K562 (cell line): ENCODE measurements around the gene ST3GAL3. TPM values are rescaled to one million over a fixed set of nuclear protein-coding genes. Genes with fewer than 3 reads are reported as not detected.

Source experiments
- ATAC-seq: fragments of 200-7000 bp; cut with Tn5 transposase; 3 replicates; pipeline ENCODE4 v1.9.1; 2020; ENCODE audit warnings: moderate library complexity
- BruUV-seq: library from RNA; stranded (reverse); fragments of 400-500 nt; replicated peaks from 2 replicates; lab custom pipeline; 2021; lab: Mats Ljungman, UMichigan
- CTCF ChIA-PET: fragments of 300-600 bp; formaldehyde crosslinking; extraction: SDS; loops from one replicate; lab custom pipeline; 2021; ENCODE audit warnings: low intra/inter-chr PET ratio; lab: Yijun Ruan, JAX
- POLR2A ChIA-PET: fragments of 300-600, 350-650 bp; sonication (Branson Sonifier 250); formaldehyde crosslinking; extraction: SDS; loops from one replicate; lab custom pipeline; 2021; ENCODE audit warnings: antibody characterized with exemption, inconsistent platforms; lab: Yijun Ruan, JAX
- DNase-seq, 4 experiments: peaks; one replicate each; pipeline versions ENCODE4 v3.0.0 to v3.0.0-alpha.2; 2011 to 2018; ENCODE audit warnings: low spot score in 3 of 4, mixed read lengths in 3 of 4; ENCODE audit errors: extremely low read depth in 1 of 4
- FAIRE-seq: peaks from 2 replicates; lab custom pipeline; 2011; peaks lifted over from hg19 to GRCh38; lab: Jason Lieb, UNC
- H2AFZ ChIP-seq: 2 replicates; pipeline ENCODE4 v1.6.0; 2011; ENCODE audit warnings: low read depth, low read length, control low read depth, inconsistent platforms
- H3K27ac ChIP-seq: fragments of 200-600 bp; 3 replicates; pipeline ENCODE4 v1.8.0; 2011; ENCODE audit warnings: low read depth, mild to moderate bottlenecking, control low read depth, inconsistent platforms, low read length, moderate library complexity, mixed read lengths; ENCODE audit errors: extremely low read depth
- H3K27me3 ChIP-seq, 2 experiments: fragments of 300-600 bp in 1 of 2; 2 replicates in 1 of 2; 3 replicates in 1 of 2; pipeline versions ENCODE4 v1.6.0 to v1.8.0; 2011; ENCODE audit warnings: inconsistent platforms in 2 of 2, low read length in 2 of 2, mild to moderate bottlenecking in 1 of 2, mixed read lengths in 1 of 2, moderate library complexity in 1 of 2; ENCODE audit not compliant: control insufficient read depth in 2 of 2, insufficient read depth in 2 of 2
- H3K36me3 ChIP-seq: fragments of 300-600 bp; 3 replicates; pipeline ENCODE4 v1.8.0; 2011; ENCODE audit warnings: mild to moderate bottlenecking, low read length, inconsistent platforms; ENCODE audit not compliant: control insufficient read depth, insufficient read depth
- H3K4me1 ChIP-seq, 2 experiments: fragments of 200-600 bp in 1 of 2; replicated peaks in 1 of 2; 2 replicates in 1 of 2; 3 replicates in 1 of 2; pipeline versions ENCODE4 v1.5.1 to v1.8.0; 2011; ENCODE audit warnings: inconsistent platforms in 2 of 2, low read length in 2 of 2, mild to moderate bottlenecking in 1 of 2, mixed read lengths in 1 of 2, moderate library complexity in 1 of 2; ENCODE audit not compliant: control insufficient read depth in 2 of 2, insufficient read depth in 2 of 2
- H3K4me2 ChIP-seq: 2 replicates; pipeline ENCODE4 v1.6.1; 2011; ENCODE audit warnings: low read length, control low read depth, inconsistent platforms, mixed read lengths; ENCODE audit not compliant: insufficient read depth
- H3K4me3 ChIP-seq: fragments of 200-600 bp; sonication (generic), shearing (Covaris generic); 2 replicates; pipeline ENCODE4 v1.5.1; 2016; ENCODE audit warnings: control low read depth, inconsistent platforms
- H3K79me2 ChIP-seq: fragments of 200-600 bp; 3 replicates; pipeline ENCODE4 v1.8.0; 2011; ENCODE audit warnings: low read length, inconsistent platforms; ENCODE audit not compliant: control insufficient read depth, insufficient read depth
- H3K9ac ChIP-seq, 2 experiments: 2 replicates each; pipeline versions ENCODE4 v1.6.0 to v1.6.1; 2011; ENCODE audit warnings: low read depth in 2 of 2, low read length in 2 of 2, control low read depth in 1 of 2, inconsistent platforms in 1 of 2, mild to moderate bottlenecking in 1 of 2, mixed read lengths in 1 of 2; ENCODE audit not compliant: insufficient read depth in 1 of 2
- H3K9me1 ChIP-seq: one replicate; pipeline ENCODE4 v1.6.0; 2011; ENCODE audit warnings: inconsistent platforms, mild to moderate bottlenecking, low read length, moderate library complexity; ENCODE audit not compliant: control insufficient read depth, insufficient read depth
- H3K9me3 ChIP-seq: replicated peaks from 2 replicates; pipeline ENCODE4 v1.5.1; 2011; ENCODE audit warnings: low read depth, low read length, inconsistent platforms; ENCODE audit not compliant: control insufficient read depth, insufficient read depth
- H4K20me1 ChIP-seq: replicated peaks from 2 replicates; pipeline ENCODE4 v1.6.1; 2011; ENCODE audit warnings: low read length, inconsistent platforms, mixed read lengths; ENCODE audit not compliant: control insufficient read depth, insufficient read depth
- BRD4 ChIP-seq: fragments of 200-600 bp; sonication (generic); IDR thresholded peaks from 2 replicates; pipeline ENCODE4 v1.6.1; 2017; ENCODE audit warnings: inconsistent platforms
- CCNT2 ChIP-seq: IDR thresholded peaks from 2 replicates; pipeline ENCODE4 v1.6.1; 2011; ENCODE audit warnings: borderline replicate concordance, low read depth, mild to moderate bottlenecking, moderate library complexity, mixed read lengths, low read length; ENCODE audit not compliant: insufficient read length; ENCODE audit errors: extremely low read depth
- CTCF ChIP-seq, 3 experiments: IDR thresholded peaks in 2 of 3; conservative IDR thresholded peaks in 1 of 3; 2 replicates each; pipeline ENCODE4 v1.5.1; 2011 to 2012; ENCODE audit warnings: low read length in 3 of 3, mild to moderate bottlenecking in 3 of 3, control low read depth in 2 of 3, improper control_type of control experiment in 1 of 3, inconsistent platforms in 1 of 3, low read depth in 1 of 3, mixed read lengths in 1 of 3, moderate library complexity in 1 of 3; ENCODE audit not compliant: insufficient read depth in 2 of 3
- ZBTB1 ChIP-seq: sonication (generic); formaldehyde crosslinking; IDR thresholded peaks from 2 replicates; pipeline ENCODE4 v1.8.1; 2023; ENCODE audit warnings: missing genetic modification reagents, low read depth, mild to moderate bottlenecking, borderline replicate concordance
- WGBS: fragments of 100-300 bp; shearing (Covaris generic); methylation state at CpG from one replicate; pipeline ENCODE4 v1.1.6; 2016; ENCODE audit warnings: low coverage, mixed read lengths; ENCODE audit not compliant: insufficient coverage; ENCODE audit errors: missing lambda C conversion rate; 5-methylcytosine and 5-hydroxymethylcytosine counted together
- in situ Hi-C: fragments of 300-500 bp; cut with MboI; formaldehyde crosslinking; loops from 4 replicates; pipeline ENCODE4 v1.15.0; 2018; ENCODE audit warnings: inconsistent platforms, mixed read lengths
- intact Hi-C: fragments of 100-400 bp; cut with micrococcal nuclease; formaldehyde crosslinking; loops from 2 replicates; pipeline ENCODE4 v1.14.2; 2022
- polyA plus RNA-seq, 8 experiments: library from polyadenylated mRNA; depleted of rRNA in 4 of 8; stranded (reverse) in 5 of 8; unstranded in 3 of 8; fragments of >200 nt; fragmentation: Nextera tagmentation in 2 of 8; fragmentation: Illumina TruSeq in 1 of 8; extraction: Ambion mirVana in 2 of 8; extraction: Trizol in 1 of 8; gene quantifications; 2 replicates each; pipeline versions ENCODE4 v1.2.1 to v1.2.3, GENCODE V29; 2011 to 2014; ENCODE audit warnings: inconsistent platforms in 1 of 8, missing spikeins in 1 of 8
- total RNA-seq, 7 experiments: library from RNA; depleted of rRNA in 6 of 7; stranded (reverse); fragments of >200 nt in 6 of 7; fragmentation: Illumina TruSeq in 2 of 7; extraction: Trizol in 2 of 7; gene quantifications; 2 replicates each; pipeline versions ENCODE4 v1.2.1 to v1.2.3, GENCODE V29; 2011 to 2021; ENCODE audit warnings: low replicate concordance in 1 of 7

ST3GAL3 gene
- total and polyA plus RNA-seq, 9 of the 15 experiments (the other 6 are each of a cell fraction or from before 2014, with no cell fraction given) = 1.2 to 18.9 (median 11.0) TPM

- Histone ChIP-seq H3K79me2 (no peaks in the 10 kb centered on the region), H3K36me3 (no peaks in the 10 kb centered on the region; the same call in 1 of the 3 replicates), H3K4me2 (no peak overlapping the region), H3K4me1 (peaks cover 12 to 24% of the 10 kb centered on the region in 2 experiments; a peak in 4 of 5 replicates), H3K27me3 (no peaks in the 10 kb centered on the region), H3K9me3 (no peaks in the 10 kb centered on the region)
- CTCF ChIA-PET = no interaction called here
- in situ Hi-C loops = loop anchor here (5.0 to 10.0 kb wide), 2 partner anchors 158 to 696 kb away; no protein-coding TSS in a partner anchor
- 83% methylated on average over 10 of the region's 10 CpGs for WGBS
- BruUV-seq = no TSS peak
- TF ChIP-seq BRD4 (no peak), CCNT2 (no peak), CTCF (IDR thresholded peaks at IDR 0.05 in 2 of 3, conservative IDR thresholded peaks at IDR 0.05 in 1 of 3; ENCODE audit: insufficient read depth in 2 of 3, low read depth in 1 of 3, low read length in 3 of 3) (peak; percentile 20 to 54 (median 41); a peak in 4 of 6 replicates), ZBTB1 (CRISPR knock-in tag) (no peak)
- TF ChIP-seq, all 486 proteins: peak for 1
- FAIRE-seq (no peak), DNase-seq (peak in 2 of 4 experiments; percentile 33 to 37), ATAC-seq (0 out of 3 replicates have a peak, but pooled peaks have one; percentile 7)
- Histone ChIP-seq H2AFZ (no peak overlapping the region), H3K27ac (peak overlapping the region; percentile 60; the same call in 1 of the 3 replicates), H4K20me1 (0 out of 2 replicates have a peak, but pooled peaks cover 3% of the 10 kb centered on the region), H3K4me3 (no peak overlapping the region), H3K9ac (no peak overlapping the region; a peak in 1 of 4 replicates), H3K9me1 (peaks cover 5% of the 10 kb centered on the region)
- POLR2A ChIA-PET = interaction anchor here (0.6 to 1.0 kb wide), 4 partner anchors 9 to 222 kb away, joined by 3 read pairs; no protein-coding TSS in a partner anchor
- intact Hi-C loops = loop anchor here (5.0 kb wide), 2 partner anchors 83 to 117 kb away; no protein-coding TSS in a partner anchor
Measured at GRCh38 chr1:43930168-43930948, 223.0 kb downstream of the ST3GAL3 start.
